HEK293 (cell line): ENCODE data around the gene FSTL4.

Source experiments
- CTCF ChIA-PET: fragments of 350-600 bp; formaldehyde crosslinking; extraction: SDS; loops from one replicate; lab custom pipeline; 2021; ENCODE audit warnings: antibody characterized with exemption; lab: Yijun Ruan, JAX
- POLR2A ChIA-PET: fragments of 300-600 bp; formaldehyde crosslinking; extraction: SDS; loops from one replicate; lab custom pipeline; 2020; ENCODE audit warnings: antibody characterized with exemption, inconsistent platforms; lab: Yijun Ruan, JAX
- H3K27ac ChIP-seq: fragments of 200-500 bp; sonication (Bioruptor generic); 2 replicates; pipeline ENCODE4 v1.5.1; 2014; ENCODE audit warnings: low read depth, low read length, control low read depth, inconsistent platforms; ENCODE audit errors: extremely low read depth
- H3K36me3 ChIP-seq, 2 experiments: fragments of 200-500 bp in 1 of 2; sonication (Bioruptor generic) in 1 of 2; 1 replicate in 1 of 2; 2 replicates in 1 of 2; pipeline ENCODE4 v1.5.1; 2014 to 2017; ENCODE audit warnings: inconsistent platforms in 2 of 2, low read length in 2 of 2; ENCODE audit not compliant: control insufficient read depth in 2 of 2, insufficient read depth in 1 of 2
- H3K4me1 ChIP-seq: fragments of 200-500 bp; sonication (Bioruptor generic); 2 replicates; pipeline ENCODE4 v1.5.1; 2014; ENCODE audit warnings: mild to moderate bottlenecking, low read length, inconsistent platforms; ENCODE audit not compliant: control insufficient read depth, insufficient read depth
- H3K4me3 ChIP-seq: 2 replicates; pipeline ENCODE4 v1.5.1; 2011; ENCODE audit warnings: low read depth, mild to moderate bottlenecking, control low read depth, low read length, moderate library complexity
- H3K9me3 ChIP-seq: fragments of 200-500 bp; sonication (Bioruptor generic); 2 replicates; pipeline ENCODE4 v1.5.1; 2014; ENCODE audit warnings: low read depth, low read length, inconsistent platforms; ENCODE audit not compliant: control insufficient read depth, insufficient read depth
- ELK4 ChIP-seq: IDR thresholded peaks from 2 replicates; pipeline ENCODE4 v1.6.1; 2011; ENCODE audit warnings: mild to moderate bottlenecking, low read depth, low read length, borderline replicate concordance
- HOXD13 ChIP-seq: sonication (generic); formaldehyde crosslinking; IDR thresholded peaks from 2 replicates; pipeline ENCODE4 v1.8.0; 2022; ENCODE audit warnings: missing genetic modification reagents, borderline replicate concordance
- SCRT1 ChIP-seq: fragments of 450-650 bp; formaldehyde crosslinking; IDR thresholded peaks from 2 replicates; pipeline ENCODE4 v1.5.1; 2016; ENCODE audit warnings: missing biosample characterization, missing genetic modification characterization, borderline replicate concordance
- ZBTB17 ChIP-seq: fragments of 450-650 bp; formaldehyde crosslinking; IDR thresholded peaks from 2 replicates; pipeline ENCODE4 v1.5.1; 2016; ENCODE audit warnings: missing biosample characterization, missing genetic modification characterization
- ZBTB20 ChIP-seq: fragments of 450-650 bp; formaldehyde crosslinking; IDR thresholded peaks from 2 replicates; pipeline ENCODE4 v1.5.1; 2016; ENCODE audit warnings: missing biosample characterization, missing genetic modification characterization
- ZBTB48 ChIP-seq: fragments of 450-650 bp; formaldehyde crosslinking; IDR thresholded peaks from 2 replicates; pipeline ENCODE4 v1.5.1; 2016; ENCODE audit warnings: missing biosample characterization, missing genetic modification characterization
- ZBTB6 ChIP-seq: fragments of 450-650 bp; formaldehyde crosslinking; IDR thresholded peaks from 2 replicates; pipeline ENCODE4 v1.5.1; 2017; ENCODE audit warnings: missing biosample characterization, missing genetic modification characterization
- ZNF133 ChIP-seq: fragments of 450-650 bp; formaldehyde crosslinking; IDR thresholded peaks from 2 replicates; pipeline ENCODE4 v1.5.1; 2016; ENCODE audit warnings: missing biosample characterization, missing genetic modification characterization
- ZNF169 ChIP-seq: fragments of 450-650 bp; formaldehyde crosslinking; IDR thresholded peaks from 2 replicates; pipeline ENCODE4 v1.5.1; 2016; ENCODE audit warnings: missing biosample characterization, missing genetic modification characterization
- ZNF292 ChIP-seq: fragments of 450-650 bp; formaldehyde crosslinking; IDR thresholded peaks from 2 replicates; pipeline ENCODE4 v1.5.1; 2016; ENCODE audit warnings: low read depth, missing biosample characterization, missing genetic modification characterization, borderline replicate concordance
- ZNF341 ChIP-seq: fragments of 450-650 bp; formaldehyde crosslinking; IDR thresholded peaks from 2 replicates; pipeline ENCODE4; 2016; ENCODE audit warnings: low read depth, missing biosample characterization, missing genetic modification characterization
- ZNF501 ChIP-seq: fragments of 450-650 bp; formaldehyde crosslinking; IDR thresholded peaks from 2 replicates; pipeline ENCODE4 v1.5.1; 2016; ENCODE audit warnings: missing biosample characterization, missing genetic modification characterization
- ZNF555 ChIP-seq: fragments of 450-650 bp; formaldehyde crosslinking; conservative IDR thresholded peaks from 2 replicates; pipeline ENCODE4 v1.5.1; 2017; ENCODE audit warnings: missing biosample characterization, mild to moderate bottlenecking, missing genetic modification characterization, inconsistent platforms
- ZNF677 ChIP-seq: fragments of 450-650 bp; IDR thresholded peaks from 2 replicates; pipeline ENCODE4 v1.5.0; 2018; ENCODE audit warnings: missing biosample characterization, mild to moderate bottlenecking, missing genetic modification characterization, moderate library complexity
- ZNF768 ChIP-seq: fragments of 450-650 bp; formaldehyde crosslinking; IDR thresholded peaks from 2 replicates; pipeline ENCODE4 v1.5.1; 2018; ENCODE audit warnings: missing biosample characterization, mild to moderate bottlenecking, missing genetic modification characterization
- ZSCAN23 ChIP-seq: fragments of 450-650 bp; formaldehyde crosslinking; IDR thresholded peaks from 2 replicates; pipeline ENCODE4 v1.5.1; 2016; ENCODE audit warnings: missing biosample characterization, missing genetic modification characterization
- TF ChIP-seq, protein P1 (sequence below): fragments of 450-650 bp; formaldehyde crosslinking; IDR thresholded peaks from 2 replicates; pipeline ENCODE4 v1.5.1; 2016; ENCODE audit warnings: missing biosample characterization, missing genetic modification characterization
- TF ChIP-seq, protein P2 (sequence below): fragments of 450-650 bp; formaldehyde crosslinking; IDR thresholded peaks from 2 replicates; pipeline ENCODE4 v1.5.1; 2016; ENCODE audit warnings: missing biosample characterization, missing genetic modification characterization
- TF ChIP-seq, protein P3 (sequence below): fragments of 450-650 bp; formaldehyde crosslinking; IDR thresholded peaks from 2 replicates; pipeline ENCODE4 v1.5.1; 2016; ENCODE audit warnings: missing biosample characterization, missing genetic modification characterization

The FSTL4 gene

DNA sequence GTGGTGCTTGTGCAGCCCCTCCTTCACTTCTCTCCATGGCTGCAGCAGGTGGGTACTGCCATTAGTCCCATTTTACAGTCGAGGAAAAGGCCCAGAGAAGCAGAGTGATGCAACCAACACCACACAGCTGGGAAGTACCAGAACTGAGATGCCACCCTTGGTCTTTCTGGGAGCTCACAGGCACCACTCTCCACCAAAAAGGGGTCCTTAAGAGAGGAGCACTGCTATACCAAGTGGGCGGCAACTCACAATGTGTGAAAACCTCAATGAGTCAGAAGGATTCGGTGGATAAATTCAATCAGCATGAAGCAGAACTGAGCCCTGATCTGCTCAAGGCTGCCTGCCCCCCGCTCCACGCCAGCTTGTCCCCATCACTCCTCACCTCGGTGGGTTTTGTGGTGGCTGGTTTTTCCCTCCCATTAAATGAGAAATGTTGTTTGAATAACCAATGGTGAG lies 213.7 kb downstream of the FSTL4 start (continued):
- TF ChIP-seq, protein P1, sequence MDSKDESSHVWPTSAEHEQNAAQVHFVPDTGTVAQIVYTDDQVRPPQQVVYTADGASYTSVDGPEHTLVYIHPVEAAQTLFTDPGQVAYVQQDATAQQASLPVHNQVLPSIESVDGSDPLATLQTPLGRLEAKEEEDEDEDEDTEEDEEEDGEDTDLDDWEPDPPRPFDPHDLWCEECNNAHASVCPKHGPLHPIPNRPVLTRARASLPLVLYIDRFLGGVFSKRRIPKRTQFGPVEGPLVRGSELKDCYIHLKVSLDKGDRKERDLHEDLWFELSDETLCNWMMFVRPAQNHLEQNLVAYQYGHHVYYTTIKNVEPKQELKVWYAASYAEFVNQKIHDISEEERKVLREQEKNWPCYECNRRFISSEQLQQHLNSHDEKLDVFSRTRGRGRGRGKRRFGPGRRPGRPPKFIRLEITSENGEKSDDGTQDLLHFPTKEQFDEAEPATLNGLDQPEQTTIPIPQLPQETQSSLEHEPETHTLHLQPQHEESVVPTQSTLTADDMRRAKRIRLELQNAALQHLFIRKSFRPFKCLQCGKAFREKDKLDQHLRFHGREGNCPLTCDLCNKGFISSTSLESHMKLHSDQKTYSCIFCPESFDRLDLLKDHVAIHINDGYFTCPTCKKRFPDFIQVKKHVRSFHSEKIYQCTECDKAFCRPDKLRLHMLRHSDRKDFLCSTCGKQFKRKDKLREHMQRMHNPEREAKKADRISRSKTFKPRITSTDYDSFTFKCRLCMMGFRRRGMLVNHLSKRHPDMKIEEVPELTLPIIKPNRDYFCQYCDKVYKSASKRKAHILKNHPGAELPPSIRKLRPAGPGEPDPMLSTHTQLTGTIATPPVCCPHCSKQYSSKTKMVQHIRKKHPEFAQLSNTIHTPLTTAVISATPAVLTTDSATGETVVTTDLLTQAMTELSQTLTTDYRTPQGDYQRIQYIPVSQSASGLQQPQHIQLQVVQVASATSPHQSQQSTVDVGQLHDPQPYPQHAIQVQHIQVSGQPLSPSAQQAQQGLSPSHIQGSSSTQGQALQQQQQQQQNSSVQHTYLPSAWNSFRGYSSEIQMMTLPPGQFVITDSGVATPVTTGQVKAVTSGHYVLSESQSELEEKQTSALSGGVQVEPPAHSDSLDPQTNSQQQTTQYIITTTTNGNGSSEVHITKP = no peak

GRCh38 chr5:133397990-133398645 lies 214.2 kb downstream of the FSTL4 start:
- H3K9me3 ChIP-seq = no peaks in the 10 kb centered on the region
- POLR2A ChIA-PET = no interaction called here
- no peaks in the 10 kb centered on the region for H3K4me1 ChIP-seq
- TF ChIP-seq ZBTB20 (tag by site-specific recombination) (no peak), ZBTB48 (tag by site-specific recombination) (no peak), ZNF133 (tag by site-specific recombination) (no peak), SCRT1 (tag by site-specific recombination) (no peak), ZNF555 (tag by site-specific recombination) (no peak)
- TF ChIP-seq, all 188 proteins: peak for 0
- Histone ChIP-seq H3K27ac (no peak overlapping the region), H3K4me3 (no peak overlapping the region), H3K36me3 (no peaks in the 10 kb centered on the region)
- CTCF ChIA-PET = interaction anchor here (0.7 to 3.3 kb wide), 2 partner anchors 26 to 166 kb away, joined by 3 to 15 read pairs; no protein-coding TSS in a partner anchor

- Histone ChIP-seq H3K27ac (no peak overlapping the region), H3K4me1 (no peaks in the 10 kb centered on the region), H3K4me3 (no peak overlapping the region), H3K9me3 (no peaks in the 10 kb centered on the region), H3K36me3 (no peaks in the 10 kb centered on the region)
- ChIA-PET POLR2A (no interaction called here), CTCF (interaction anchor here (0.6 to 3.3 kb wide), 2 partner anchors 27 to 684 kb away, joined by 3 to 15 read pairs; no protein-coding TSS in a partner anchor)
- TF ChIP-seq HOXD13 (CRISPR knock-in tag) (no peak), ZNF768 (tag by site-specific recombination) (no peak), ZNF501 (no peak), ZNF292 (tag by site-specific recombination) (no peak), ZNF341 (tag by site-specific recombination) (no peak), ZBTB6 (no peak), ZNF677 (tag by site-specific recombination) (no peak), ZSCAN23 (tag by site-specific recombination) (no peak), ELK4 (no peak), ZBTB17 (tag by site-specific recombination) (no peak), ZNF169 (tag by site-specific recombination) (no peak)
- TF ChIP-seq, protein P2, sequence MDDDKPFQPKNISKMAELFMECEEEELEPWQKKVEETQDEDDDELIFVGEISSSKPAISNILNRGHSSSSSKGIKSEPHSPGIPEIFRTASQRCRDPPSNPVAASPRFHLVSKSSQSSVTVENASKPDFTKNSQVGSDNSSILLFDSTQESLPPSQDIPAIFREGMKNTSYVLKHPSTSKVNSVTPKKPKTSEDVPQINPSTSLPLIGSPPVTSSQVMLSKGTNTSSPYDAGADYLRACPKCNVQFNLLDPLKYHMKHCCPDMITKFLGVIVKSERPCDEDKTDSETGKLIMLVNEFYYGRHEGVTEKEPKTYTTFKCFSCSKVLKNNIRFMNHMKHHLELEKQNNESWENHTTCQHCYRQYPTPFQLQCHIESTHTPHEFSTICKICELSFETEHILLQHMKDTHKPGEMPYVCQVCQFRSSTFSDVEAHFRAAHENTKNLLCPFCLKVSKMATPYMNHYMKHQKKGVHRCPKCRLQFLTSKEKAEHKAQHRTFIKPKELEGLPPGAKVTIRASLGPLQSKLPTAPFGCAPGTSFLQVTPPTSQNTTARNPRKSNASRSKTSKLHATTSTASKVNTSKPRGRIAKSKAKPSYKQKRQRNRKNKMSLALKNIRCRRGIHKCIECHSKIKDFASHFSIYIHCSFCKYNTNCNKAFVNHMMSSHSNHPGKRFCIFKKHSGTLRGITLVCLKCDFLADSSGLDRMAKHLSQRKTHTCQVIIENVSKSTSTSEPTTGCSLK (tag by site-specific recombination) = no peak
- TF ChIP-seq, protein P3, sequence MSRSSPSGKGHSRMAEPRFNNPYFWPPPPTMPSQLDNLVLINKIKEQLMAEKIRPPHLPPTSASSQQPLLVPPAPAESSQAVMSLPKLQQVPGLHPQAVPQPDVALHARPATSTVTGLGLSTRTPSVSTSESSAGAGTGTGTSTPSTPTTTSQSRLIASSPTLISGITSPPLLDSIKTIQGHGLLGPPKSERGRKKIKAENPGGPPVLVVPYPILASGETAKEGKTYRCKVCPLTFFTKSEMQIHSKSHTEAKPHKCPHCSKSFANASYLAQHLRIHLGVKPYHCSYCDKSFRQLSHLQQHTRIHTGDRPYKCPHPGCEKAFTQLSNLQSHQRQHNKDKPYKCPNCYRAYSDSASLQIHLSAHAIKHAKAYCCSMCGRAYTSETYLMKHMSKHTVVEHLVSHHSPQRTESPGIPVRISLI (tag by site-specific recombination) = no peak
Measured at GRCh38 chr5:133397348-133397747, 215.0 kb downstream of the FSTL4 start.
